Inflammatory macrophage (primary cell): ENCODE results near the gene OPTC.

ENCODE experiments used
- DNase-seq, 2 donors: peaks; one replicate each; pipeline ENCODE4 v3.0.0-alpha.2; 2020 to 2022

Gene OPTC

DNA sequence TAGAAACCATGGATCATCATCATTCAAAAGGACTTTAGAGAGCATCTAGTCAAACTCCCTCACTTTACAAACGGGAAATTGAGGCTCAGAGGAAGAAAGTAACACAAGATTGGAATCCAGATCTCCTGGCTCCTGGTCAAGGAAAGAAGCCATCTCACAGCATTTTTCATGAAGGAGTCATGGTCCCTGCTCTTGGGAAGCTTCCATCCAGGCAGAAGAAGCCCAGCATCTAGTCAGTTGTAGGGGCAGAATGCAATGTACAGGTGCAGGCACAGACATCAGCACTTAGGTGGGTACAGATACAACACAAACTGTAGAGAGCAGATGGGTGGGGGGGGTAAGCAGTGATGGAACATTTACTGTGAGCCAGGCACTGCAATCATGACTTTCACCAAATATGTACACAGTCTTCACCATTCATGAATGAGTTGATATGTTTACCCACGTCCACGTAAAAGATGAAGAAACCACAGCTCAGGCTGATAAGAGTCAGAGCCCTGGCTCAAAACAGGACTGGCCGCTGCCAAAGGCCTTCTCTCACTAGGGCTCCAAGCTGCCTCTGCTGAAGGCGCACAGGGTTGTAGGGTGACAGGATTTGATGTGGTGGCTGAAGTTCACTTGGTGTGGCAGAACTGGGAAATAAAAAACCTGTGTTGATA, 44.0 kb downstream of the OPTC start:
- no peak for DNase-seq

DNA sequence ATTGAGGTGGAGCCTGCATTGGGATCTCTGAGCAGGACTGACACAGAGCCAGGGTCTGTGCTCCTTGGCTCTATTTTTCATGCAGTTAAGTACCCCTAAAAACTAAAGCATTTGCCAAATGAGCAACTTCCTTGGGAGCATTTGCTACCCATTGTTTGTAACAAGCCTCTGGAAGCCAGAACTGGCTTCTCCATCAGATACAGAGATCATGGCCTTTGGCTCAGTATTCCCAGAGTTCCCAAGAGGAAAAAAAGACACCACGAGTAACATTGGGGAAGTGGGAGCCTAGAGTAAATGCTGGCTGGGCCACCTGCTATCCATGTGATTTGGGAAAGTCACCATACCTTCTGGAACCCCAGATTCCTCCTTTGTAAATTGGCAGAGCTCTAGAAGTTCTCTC, 44.8 kb downstream of the OPTC start:
- DNase-seq, result no peak

DNA sequence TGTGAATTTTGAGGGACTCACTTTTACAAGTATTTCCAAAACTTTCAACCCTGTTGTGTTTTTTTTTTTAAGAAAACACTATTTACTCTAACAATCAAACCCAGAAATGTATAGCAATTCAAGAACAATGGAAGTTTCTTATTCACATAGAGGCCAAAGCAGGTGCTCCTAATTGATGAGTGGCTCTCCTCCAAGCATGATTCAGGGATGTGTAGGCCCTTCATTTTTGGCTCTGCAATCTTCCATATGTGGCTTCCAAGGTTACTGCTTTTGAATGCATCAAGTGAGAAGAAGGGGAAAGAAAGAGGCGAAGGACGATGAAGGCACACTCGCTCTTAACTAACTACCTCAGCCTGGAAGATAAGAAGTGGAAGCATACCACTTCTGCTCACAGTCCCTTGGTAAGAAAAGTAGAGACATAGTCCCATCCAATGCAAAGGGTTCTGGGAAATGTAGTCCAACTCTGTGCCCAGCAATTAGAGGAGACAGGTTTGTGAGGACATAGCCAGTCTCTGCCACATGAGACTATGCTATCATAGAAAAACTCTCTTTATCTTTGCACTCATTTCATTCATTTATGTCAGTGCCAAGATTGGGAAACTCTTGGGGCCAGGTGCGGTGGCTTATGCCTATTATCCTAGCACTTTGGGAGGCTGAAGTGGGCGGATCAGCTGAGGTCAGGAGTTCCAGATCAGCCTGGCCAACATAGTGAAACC, 46.0 kb downstream of the OPTC start:
- no peak for DNase-seq

DNA sequence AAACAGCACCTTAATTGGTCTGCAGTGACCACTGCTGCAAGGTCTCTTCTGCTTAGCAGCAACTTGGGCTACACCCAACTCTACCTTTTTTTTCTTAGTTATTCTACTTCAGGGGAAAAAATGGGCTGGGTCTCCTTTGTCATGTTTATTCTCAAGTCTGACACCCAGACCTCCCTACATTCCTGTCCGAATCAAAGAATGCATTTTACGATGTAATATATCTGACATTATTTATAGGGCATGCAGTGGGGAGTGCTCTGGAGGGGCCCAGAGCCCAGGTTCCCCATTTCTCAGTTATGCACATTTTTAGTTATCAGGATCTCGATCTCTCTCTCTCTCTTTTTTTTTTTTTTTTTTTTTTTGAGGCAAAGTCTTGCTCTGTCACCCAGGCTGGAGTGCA, 50.5 kb downstream of the OPTC start:
- no peak for DNase-seq

DNA sequence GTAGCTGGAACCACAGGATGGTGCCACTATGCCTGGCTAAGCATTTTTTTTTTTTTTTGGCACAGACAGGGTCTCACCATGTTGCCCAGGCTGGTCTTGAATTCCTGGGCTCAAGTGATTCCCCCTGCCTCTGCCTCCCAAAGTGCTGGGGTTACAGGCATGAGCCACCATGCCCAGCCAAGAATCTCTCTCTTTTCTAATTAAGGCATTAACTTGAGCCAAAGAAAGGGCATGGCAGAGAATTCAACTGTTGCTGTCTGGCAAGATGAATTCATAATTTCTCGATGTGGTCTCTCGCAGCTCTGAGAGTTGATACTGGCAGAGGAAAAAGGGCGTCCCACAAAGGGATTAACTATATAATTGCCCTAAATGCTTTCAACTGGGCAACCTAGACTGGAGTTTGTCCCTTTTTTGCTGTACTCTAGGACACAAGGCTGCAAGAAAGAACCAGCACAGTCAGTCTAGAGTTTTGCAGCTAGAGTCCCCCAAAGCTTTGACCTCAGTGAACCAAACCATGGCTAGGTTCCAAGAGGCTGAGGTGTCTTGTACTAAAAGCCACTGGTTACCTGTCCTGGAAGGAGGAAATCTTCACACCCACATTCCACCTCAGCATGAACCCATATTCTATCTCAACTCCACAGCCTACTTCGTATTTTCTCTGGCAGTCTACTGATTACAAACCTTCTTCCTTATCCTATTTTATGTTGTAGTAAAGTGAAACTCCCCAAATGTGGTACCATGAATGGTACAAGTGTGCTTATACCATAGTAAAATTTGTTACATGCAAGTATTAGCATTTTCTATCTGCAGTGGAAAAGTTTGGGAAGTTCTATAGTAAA, 51.2 kb downstream of the OPTC start:
- no peak for DNase-seq

DNA sequence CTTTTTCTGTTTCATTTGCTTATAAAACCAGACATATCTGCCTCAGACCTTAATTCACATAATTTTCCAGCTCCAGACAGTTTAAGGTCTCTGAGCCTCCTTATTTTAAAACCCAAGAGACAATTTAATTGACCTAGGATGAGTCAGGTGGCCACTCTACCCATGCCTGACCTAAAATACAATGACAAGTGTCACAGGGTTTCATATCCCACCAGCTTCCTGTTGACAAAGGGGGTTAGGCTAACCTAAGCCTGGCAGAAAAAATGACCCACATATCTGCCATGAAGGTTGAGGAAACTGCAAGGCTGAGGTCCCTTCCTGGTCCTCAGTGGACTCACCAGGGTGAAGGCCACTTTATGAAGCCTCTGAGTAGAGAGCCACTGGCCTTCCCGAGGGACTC, 52.3 kb downstream of the OPTC start:
- DNase-seq, result no peak

DNA sequence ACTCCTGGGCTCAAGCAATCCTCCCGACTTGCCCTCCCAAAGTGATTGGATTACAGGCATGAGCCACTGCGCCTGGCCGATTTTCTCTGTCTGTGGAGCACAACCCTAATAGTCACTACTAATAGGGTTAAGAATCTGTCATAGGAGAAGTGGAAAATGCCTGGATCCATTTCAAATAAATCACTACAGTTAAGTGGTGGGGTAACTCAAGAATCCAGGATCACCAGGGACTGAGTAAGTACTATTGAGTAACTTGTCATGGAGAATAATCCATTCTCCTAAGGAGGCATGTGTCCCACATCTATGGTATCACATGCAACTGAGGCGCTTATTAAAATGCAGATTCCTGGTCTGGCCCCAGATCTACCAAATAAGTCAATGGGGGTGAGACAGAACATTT, 53.2 kb downstream of the OPTC start:
- DNase-seq, result no peak

DNA sequence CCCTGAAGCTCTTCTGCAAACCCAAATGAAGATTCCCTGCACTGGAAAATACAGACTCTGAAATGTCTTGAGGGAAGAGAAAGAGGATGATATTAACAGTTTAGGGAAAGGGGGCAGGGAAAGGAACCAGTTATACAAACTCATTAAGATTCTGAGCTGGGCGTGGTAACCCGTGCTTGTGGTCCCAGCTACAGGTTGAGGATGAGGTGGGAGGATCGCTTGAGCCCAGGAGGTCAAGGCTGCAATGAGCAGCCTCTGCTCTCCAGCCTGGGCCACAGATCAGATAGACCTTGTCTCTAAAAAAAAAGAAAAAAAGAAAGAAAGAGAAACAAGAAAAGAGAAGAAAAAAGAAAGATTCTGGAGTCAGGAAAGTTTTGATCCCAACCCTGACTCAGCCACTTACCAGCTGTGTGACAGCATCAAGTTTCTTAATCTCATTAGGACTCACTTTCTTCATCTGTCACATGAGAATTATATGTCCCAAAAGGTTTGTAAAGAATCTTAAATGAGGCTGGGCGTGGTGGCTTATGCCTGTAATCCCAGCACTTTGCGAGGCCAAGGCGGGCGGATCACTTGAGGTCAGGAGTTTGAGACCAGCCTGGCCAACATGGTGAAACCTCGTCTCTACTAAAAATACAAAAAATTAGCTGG, 53.9 kb downstream of the OPTC start:
- peak in 1 of 2 donors; percentile 42 for DNase-seq

DNA sequence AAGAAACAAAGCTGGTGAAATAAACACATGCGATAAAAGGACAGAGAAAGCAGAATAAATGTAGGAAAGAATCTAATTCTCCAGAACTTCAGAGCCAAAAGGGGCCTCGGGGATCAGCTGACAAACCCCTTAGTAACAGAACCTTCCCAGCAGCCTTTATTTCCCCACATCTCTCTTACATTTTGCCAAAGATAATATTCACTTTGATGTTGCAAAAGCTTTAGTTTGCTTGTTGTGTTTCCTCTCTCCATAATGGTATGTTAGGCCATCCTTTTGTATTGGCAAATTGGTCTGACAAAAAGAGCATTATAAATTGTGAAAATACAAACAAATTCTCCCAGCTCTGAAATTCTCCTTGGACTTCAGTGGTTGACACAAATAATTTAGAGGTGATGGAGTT, 54.9 kb downstream of the OPTC start:
- DNase-seq, result no peak

DNA sequence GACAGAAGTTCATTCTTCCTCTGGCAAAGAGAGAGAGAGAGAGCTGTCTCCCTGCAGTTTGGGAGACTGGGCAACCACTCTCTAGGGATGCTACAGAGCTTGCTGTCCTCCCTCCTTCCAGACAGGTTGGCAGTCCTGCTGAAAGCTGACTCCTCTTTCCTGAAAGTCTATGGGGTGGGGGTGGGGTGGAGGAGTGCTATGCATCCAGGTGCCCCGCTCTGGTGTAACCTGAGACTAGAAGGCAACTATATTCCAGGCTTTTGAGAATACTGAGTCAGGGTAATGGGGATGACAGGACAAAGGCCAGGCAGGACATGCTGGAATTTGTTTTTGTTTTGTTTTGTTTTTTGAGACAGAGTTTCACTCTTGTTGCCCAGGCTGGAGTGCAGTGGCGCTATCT, 55.4 kb downstream of the OPTC start:
- no peak for DNase-seq

DNA sequence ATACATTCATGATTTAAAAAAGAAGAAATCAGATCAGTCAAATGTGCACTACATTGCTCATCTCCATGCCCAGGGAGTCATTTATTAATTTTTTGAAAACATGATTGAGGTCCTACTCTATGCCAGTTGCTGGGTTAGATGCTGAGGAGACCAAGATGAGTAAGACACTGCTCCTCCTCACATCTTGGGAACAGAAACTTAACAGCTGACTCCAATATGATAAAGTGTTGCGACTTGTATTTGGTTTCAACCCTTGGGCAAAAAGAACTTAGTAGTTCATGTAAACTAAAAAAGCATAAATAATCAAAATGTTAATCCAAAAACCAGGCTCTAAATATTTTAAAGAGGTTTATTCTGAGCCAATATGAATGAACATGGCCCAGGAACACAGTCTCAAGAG, 56.9 kb downstream of the OPTC start:
- no peak for DNase-seq

DNA sequence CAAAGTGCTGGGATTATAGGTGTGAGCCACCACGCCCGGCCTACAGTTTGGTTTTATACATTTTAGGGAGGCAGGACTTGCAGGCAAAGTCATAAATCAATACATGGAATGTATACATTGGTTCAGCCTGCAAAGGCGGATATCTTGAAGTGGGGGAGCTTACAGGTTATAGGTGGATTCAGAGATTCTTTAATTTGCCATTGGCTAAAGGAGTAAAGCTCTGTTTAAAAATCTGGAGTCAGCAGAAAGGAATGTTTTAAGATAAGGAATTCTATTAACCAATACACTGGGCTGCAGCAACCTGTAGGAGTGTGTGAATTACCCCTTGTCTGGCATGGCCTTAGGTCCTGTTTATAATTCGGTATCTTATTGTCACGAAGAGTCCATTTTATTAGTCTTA, 57.6 kb downstream of the OPTC start:
- no peak for DNase-seq

DNA sequence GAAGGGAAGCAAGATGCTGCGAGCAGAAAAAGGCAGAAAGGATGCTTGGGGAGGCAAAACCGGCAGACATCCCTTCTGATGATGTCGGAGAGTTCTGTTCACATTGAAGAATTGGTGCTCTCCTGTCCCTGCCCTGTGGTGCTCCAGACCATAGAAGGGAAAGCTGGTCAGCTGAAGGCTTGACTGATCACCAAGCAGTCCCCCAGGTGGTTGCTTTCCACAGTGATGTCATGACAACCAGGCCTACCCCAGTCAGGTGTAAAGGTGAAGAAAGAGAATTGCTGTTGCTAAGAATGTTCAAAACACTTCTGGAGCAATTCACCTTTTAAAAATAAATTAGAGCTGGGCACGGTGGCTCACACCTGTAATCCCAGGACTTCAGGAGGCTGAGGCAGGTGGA, 59.5 kb downstream of the OPTC start:
- DNase-seq, result no peak

DNA sequence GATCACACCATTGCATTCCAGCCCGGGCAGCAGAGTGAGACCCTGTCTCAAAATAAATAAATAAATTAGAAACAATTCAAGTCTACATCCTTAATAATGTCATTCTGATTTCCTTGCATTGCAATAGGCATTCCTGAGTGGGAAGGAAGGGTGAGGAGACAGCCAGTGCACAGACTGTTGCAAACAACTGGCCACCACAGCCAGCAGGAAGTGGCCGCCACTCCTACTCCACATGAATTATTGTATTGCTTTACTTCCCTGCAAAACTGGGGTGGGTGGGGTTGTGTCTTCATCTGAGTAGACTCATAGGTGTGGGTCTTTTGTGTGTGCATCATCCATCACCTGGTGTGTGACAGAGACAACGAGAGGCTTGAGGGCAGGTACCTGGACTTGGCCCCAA, 60.1 kb downstream of the OPTC start:
- peak; percentile 61 to 86 for DNase-seq

DNA sequence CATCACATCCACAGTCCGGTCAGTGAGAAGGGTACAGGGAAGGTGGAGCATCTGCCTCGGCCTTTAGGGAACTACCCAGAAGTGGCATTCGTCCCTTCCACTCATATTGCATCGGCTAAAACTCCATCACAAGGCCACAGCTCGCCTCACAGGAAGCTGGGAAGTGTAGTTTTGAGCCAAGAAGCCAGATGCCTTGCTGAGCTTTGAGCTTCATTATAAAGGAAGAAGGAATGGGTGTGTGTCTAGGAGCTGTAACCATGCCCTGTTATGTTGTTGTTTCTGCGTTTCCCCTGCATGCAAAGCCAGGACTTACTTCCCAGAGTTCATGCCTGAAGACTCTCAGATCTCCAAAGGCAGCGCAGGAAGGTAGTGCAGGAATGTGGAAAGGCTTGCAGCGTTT, 61.1 kb downstream of the OPTC start:
- peak; percentile 19 to 47 for DNase-seq

DNA sequence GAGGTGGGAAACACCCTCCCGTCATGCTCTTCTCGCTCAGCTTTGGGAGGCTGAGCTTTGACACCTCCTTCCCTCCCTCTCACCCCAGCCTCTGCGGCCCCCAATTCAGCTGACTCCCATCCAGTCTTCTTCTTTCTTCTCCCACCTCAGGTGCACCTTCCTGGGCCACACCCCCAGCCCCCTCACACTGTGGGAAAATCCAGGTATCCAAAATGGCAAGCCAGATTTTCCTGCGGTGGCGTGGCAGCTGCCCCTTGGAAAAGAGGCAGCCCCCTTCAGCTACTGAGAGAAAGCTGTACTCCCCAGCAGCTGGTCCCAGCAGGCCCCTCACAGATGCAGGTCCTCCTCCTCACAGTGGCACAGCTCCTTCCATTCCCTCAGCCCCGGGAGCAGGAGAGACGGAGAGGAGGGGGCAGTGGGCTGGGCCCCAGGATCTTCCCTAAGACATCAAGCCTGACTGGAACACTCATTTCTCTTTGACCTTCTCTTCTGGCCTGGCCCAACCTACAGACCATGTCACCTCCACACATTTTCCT, 61.6 kb downstream of the OPTC start:
- no peak for DNase-seq

DNA sequence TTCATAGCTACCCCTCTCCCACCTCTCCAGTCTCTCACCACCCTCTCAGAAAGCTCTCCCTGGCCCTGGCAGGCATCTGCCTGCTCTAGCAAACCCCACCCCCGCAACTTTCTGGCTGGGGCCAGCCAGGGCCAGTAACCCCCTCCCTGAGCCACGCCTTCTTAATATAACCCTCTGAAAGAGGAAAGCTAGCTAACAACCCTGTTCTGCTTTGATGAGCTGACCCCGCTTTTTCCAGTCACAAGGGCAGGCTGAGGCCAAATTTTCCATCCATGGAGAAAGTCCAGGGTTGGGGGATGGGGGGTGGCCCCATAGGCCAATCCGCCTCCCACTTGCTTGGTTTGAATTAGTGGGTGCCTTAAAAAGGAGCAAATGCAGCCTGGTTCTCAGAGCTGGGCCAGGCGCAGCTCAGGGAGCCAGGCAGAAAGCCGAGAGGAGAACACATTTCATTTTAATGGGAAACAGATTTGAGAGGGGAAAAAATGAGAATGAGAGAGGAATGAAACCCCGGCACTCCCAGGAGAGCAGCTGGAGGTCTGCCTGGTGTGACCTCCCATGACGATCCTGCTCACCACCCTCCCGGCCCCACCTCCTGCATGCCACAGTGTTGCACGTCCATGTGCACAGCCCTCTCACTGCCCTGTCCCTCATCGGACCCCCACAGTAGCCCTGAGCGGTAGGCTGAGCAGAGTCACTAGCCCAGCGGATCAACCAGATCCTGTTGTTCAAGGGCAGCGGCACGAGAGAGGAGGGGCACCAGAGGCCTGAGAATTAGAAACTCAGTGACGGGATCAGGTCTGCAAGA, 62.3 kb downstream of the OPTC start:
- DNase-seq, result no peak

DNA sequence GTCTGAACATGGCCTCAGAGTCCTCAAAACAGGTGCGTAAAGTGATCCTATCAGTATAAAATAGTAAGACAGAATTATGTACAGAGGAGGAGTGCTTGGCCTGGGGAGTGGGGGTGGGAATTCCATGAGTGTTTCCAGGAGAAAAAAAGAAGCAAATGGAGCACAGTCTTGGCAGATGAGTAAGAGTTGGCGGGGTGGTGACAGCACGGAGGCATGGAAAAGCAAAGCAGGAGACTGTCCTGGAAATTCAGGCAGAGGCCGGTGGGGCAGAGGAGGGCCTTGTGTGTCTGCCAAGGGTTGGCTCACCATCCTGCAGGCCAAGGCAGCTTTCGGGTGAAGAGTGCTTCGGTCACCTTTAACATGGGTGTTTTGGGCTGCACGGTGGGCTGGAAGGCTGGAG, 63.4 kb downstream of the OPTC start:
- DNase-seq, result no peak

DNA sequence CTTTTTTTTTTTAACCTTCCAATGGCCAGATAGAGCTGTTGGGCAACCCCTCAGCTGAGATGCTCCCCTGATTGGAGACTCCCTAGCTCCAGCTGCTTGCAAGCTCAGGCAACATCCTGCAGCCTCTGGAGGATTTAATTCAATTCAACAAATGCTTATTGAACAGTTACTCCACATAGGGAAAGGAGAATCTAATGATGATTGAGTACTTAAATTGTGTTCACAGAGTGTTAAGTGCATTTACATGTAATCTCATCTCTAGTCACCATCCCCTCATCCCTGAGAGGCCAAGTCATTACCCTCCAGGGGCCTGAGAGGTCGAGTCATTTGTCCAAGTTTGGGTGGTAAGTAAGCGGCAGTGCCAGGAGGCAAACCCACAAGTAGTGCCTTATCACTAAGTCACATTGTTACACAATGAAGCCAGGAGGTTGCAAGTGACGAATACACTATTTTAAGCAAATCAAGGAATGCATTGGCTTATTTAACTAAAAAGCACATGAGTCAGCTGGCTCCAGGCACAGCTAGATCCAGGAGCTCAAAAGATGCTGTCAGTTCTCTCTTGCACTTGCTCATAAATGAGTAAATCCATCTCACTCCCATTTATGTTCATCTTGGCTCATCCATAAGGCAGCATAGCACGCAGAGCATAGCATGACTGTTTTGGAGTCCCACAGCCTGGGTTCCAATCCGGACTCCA, 64.3 kb downstream of the OPTC start:
- DNase-seq, result peak; percentile 28 to 65
